Activated CD4-positive, alpha-beta T cell treated with anti-CD3 and anti-CD28 coated beads for 36 hours (primary cell): ENCODE measurements around the gene WBP11. TPM values are rescaled to one million over a fixed set of nuclear protein-coding genes. Genes with fewer than 3 reads are reported as not detected.
A peak's percentile ranks its signal among the peaks of the same experiment; 100 is the strongest.
"Not testable (repeated sequence)": the region's sequence is repeated elsewhere in the genome, so short reads cannot be mapped to it uniquely, and the experiment has no call there.

Experiments used
- ATAC-seq: fragments of 200-7000 bp; cut with Tn5 transposase; one replicate; pipeline ENCODE4 v1.10.0; 2021; ENCODE audit warnings: mild to moderate bottlenecking, moderate library complexity
- CTCF ChIA-PET: fragments of 350-600 bp; sonication (Branson Sonifier 250); formaldehyde crosslinking; loops from one replicate; lab custom pipeline; 2021; ENCODE audit warnings: antibody characterized with exemption; lab: Charles Lee
- POLR2A ChIA-PET: fragments of 350-600 bp; sonication (Branson Sonifier 250); formaldehyde crosslinking; loops from one replicate; lab custom pipeline; 2021; ENCODE audit warnings: antibody characterized with exemption, inconsistent platforms; lab: Charles Lee
- DNase-seq: peaks from one replicate; pipeline ENCODE4 v3.0.0-alpha.2; 2020
- H3K27ac Mint-ChIP-seq: one replicate; pipeline ENCODE4 v1.8.0; 2021; ENCODE audit warnings: mixed read lengths
- H3K27me3 Mint-ChIP-seq: one replicate; pipeline ENCODE4 v1.8.0; 2021; ENCODE audit warnings: mixed read lengths
- H3K36me3 Mint-ChIP-seq: one replicate; pipeline ENCODE4 v1.8.0; 2021; ENCODE audit warnings: low read depth, mixed read lengths
- H3K4me1 Mint-ChIP-seq: one replicate; pipeline ENCODE4 v1.8.0; 2021; ENCODE audit warnings: mixed read lengths
- H3K4me3 Mint-ChIP-seq: one replicate; pipeline ENCODE4 v1.8.0; 2021; ENCODE audit warnings: mild to moderate bottlenecking, moderate library complexity, mixed read lengths
- H3K9me3 Mint-ChIP-seq: one replicate; pipeline ENCODE4 v1.8.0; 2021; ENCODE audit warnings: low read depth, mixed read lengths
- intact Hi-C, 2 experiments: fragments of 100-400 bp; cut with DNase I in 1 of 2; cut with micrococcal nuclease in 1 of 2; formaldehyde crosslinking; loops; one replicate each; pipeline versions ENCODE4 v1.14.2 to v1.15.1; 2022 to 2024; cut with DNase I, micrococcal nuclease
- total RNA-seq, 2 experiments: library from RNA; stranded (reverse); gene quantifications; one replicate each; pipeline ENCODE4 v1.2.3, GENCODE V29; 2021

WBP11 gene
- total RNA-seq, 2 experiments from 2014 or later, result 143 to 193 TPM

GRCh38 chr12:14767617-14768016 is 35.7 kb downstream of the WBP11 start:
- Mint-ChIP-seq H3K4me1 (peaks cover 28% of the 10 kb centered on the region), H3K27ac (no peak overlapping the region), H3K27me3 (no peaks in the 10 kb centered on the region), H3K36me3 (peaks cover 62% of the 10 kb centered on the region), H3K9me3 (peaks cover 12% of the 10 kb centered on the region), H3K4me3 (peak overlapping the region; percentile 97)
- intact Hi-C loops, result no loop called here
- CTCF ChIA-PET, result no interaction called here
- DNase-seq (no peak), ATAC-seq (no peak)
- POLR2A ChIA-PET, result no interaction called here

GRCh38 chr12:14766649-14767215 is 36.5 kb downstream of the WBP11 start:
- DNase-seq (no peak), ATAC-seq (no peak)
- peaks cover 19% of the 10 kb centered on the region for H3K9me3 Mint-ChIP-seq
- H3K4me1 Mint-ChIP-seq, result peaks cover 22% of the 10 kb centered on the region
- POLR2A ChIA-PET, result no interaction called here
- intact Hi-C loops, result no loop called here
- peak overlapping the region; percentile 40 for H3K4me3 Mint-ChIP-seq
- H3K36me3 Mint-ChIP-seq, result peaks cover 69% of the 10 kb centered on the region
- CTCF ChIA-PET, result no interaction called here
- no peaks in the 10 kb centered on the region for H3K27me3 Mint-ChIP-seq
- H3K27ac Mint-ChIP-seq, result peak overlapping the region; percentile 72

GRCh38 chr12:14766020-14766419 is 37.3 kb downstream of the WBP11 start:
- H3K4me1 Mint-ChIP-seq, result peaks cover 19% of the 10 kb centered on the region
- peaks cover 21% of the 10 kb centered on the region for H3K9me3 Mint-ChIP-seq
- POLR2A ChIA-PET, CTCF ChIA-PET, ATAC-seq, DNase-seq, intact Hi-C loops, H3K27me3 Mint-ChIP-seq, H3K4me3 Mint-ChIP-seq, H3K27ac Mint-ChIP-seq: not testable (repeated sequence)
- H3K36me3 Mint-ChIP-seq, result peaks cover 76% of the 10 kb centered on the region

- Mint-ChIP-seq H3K4me1 (peaks cover 19% of the 10 kb centered on the region), H3K9me3 (peaks cover 21% of the 10 kb centered on the region), H3K27me3 (no peaks in the 10 kb centered on the region), H3K36me3 (peaks cover 74% of the 10 kb centered on the region), H3K4me3 (no peak overlapping the region), H3K27ac (no peak overlapping the region)
- DNase-seq, result no peak
- ATAC-seq, result no peak
- ChIA-PET CTCF (no interaction called here), POLR2A (no interaction called here)
- intact Hi-C loops, result no loop called here
Measured at GRCh38 chr12:14765398-14765797, 37.9 kb downstream of the WBP11 start.

GRCh38 chr12:14759711-14760280 is 43.5 kb downstream of the WBP11 start:
- CTCF ChIA-PET, POLR2A ChIA-PET, H3K27ac Mint-ChIP-seq, H3K27me3 Mint-ChIP-seq, H3K4me3 Mint-ChIP-seq, intact Hi-C loops: not testable (repeated sequence)
- peak; percentile 30 for ATAC-seq
- H3K9me3 Mint-ChIP-seq, result peaks cover 19% of the 10 kb centered on the region
- peak; percentile 16 for DNase-seq
- peaks cover 12% of the 10 kb centered on the region for H3K4me1 Mint-ChIP-seq
- H3K36me3 Mint-ChIP-seq, result peaks cover 40% of the 10 kb centered on the region

- H3K27ac Mint-ChIP-seq, result no peak overlapping the region
- peaks cover 12% of the 10 kb centered on the region for H3K4me1 Mint-ChIP-seq
- ATAC-seq (no peak), DNase-seq (peak; percentile 18)
- CTCF ChIA-PET, result interaction anchor here (0.6 kb wide), 1 partner anchor 118 kb away, joined by 5 read pairs; no protein-coding TSS in a partner anchor
- peaks cover 10% of the 10 kb centered on the region for H3K9me3 Mint-ChIP-seq
- intact Hi-C loops, result no loop called here
- no peaks in the 10 kb centered on the region for H3K27me3 Mint-ChIP-seq
- no peak overlapping the region for H3K4me3 Mint-ChIP-seq
- POLR2A ChIA-PET, result interaction anchor here (0.6 kb wide), 1 partner anchor 18 kb away, joined by 5 read pairs; a partner anchor contains a TSS
- H3K36me3 Mint-ChIP-seq, result peaks cover 28% of the 10 kb centered on the region
Measured at GRCh38 chr12:14756334-14757143, 46.7 kb downstream of the WBP11 start.

- no peak for ATAC-seq
- intact Hi-C loops, result no loop called here
- Mint-ChIP-seq H3K4me1 (peaks cover 6% of the 10 kb centered on the region), H3K4me3 (no peak overlapping the region), H3K27me3 (no peaks in the 10 kb centered on the region), H3K9me3 (peaks cover 4% of the 10 kb centered on the region), H3K27ac (no peak overlapping the region), H3K36me3 (peaks cover 9% of the 10 kb centered on the region)
- ChIA-PET POLR2A (no interaction called here), CTCF (no interaction called here)
- DNase-seq, result no peak
Measured at GRCh38 chr12:14751986-14752385, 51.3 kb downstream of the WBP11 start.

- DNase-seq, result no peak
- H3K4me3 Mint-ChIP-seq, result no peak overlapping the region
- no peak overlapping the region for H3K27ac Mint-ChIP-seq
- no peak for ATAC-seq
- peaks cover 16% of the 10 kb centered on the region for H3K36me3 Mint-ChIP-seq
- H3K27me3 Mint-ChIP-seq, result no peaks in the 10 kb centered on the region
- intact Hi-C loops, result no loop called here
- H3K4me1 Mint-ChIP-seq, result peaks cover 3% of the 10 kb centered on the region
- H3K9me3 Mint-ChIP-seq, result peaks cover 6% of the 10 kb centered on the region
- POLR2A ChIA-PET, result no interaction called here
- CTCF ChIA-PET, result no interaction called here
Measured at GRCh38 chr12:14743061-14743460, 60.2 kb downstream of the WBP11 start.

- no peaks in the 10 kb centered on the region for H3K27me3 Mint-ChIP-seq
- H3K27ac Mint-ChIP-seq, result no peak overlapping the region
- no peak for DNase-seq
- ChIA-PET POLR2A (no interaction called here), CTCF (interaction anchor here (0.7 to 1.6 kb wide), 2 partner anchors 18 to 66 kb away, joined by 5 read pairs; no protein-coding TSS in a partner anchor)
- intact Hi-C loops, result no loop called here
- H3K4me3 Mint-ChIP-seq, result no peak overlapping the region
- H3K4me1 Mint-ChIP-seq, result peaks cover 3% of the 10 kb centered on the region
- H3K36me3 Mint-ChIP-seq, result peaks cover 11% of the 10 kb centered on the region
- peaks cover 4% of the 10 kb centered on the region for H3K9me3 Mint-ChIP-seq
- no peak for ATAC-seq
Measured at GRCh38 chr12:14741942-14742341, 61.3 kb downstream of the WBP11 start.

GRCh38 chr12:14741153-14741552 is 62.1 kb downstream of the WBP11 start:
- no peak for DNase-seq
- H3K36me3 Mint-ChIP-seq, result peaks cover 8% of the 10 kb centered on the region
- ATAC-seq, result no peak
- H3K4me1 Mint-ChIP-seq, result peaks cover 3% of the 10 kb centered on the region
- H3K9me3 Mint-ChIP-seq, result peaks cover 4% of the 10 kb centered on the region
- POLR2A ChIA-PET, result interaction anchor here (0.7 kb wide), 1 partner anchor 194 kb away, joined by 3 read pairs; no protein-coding TSS in a partner anchor
- CTCF ChIA-PET, result interaction anchor here (1.6 kb wide), 1 partner anchor 17 kb away, joined by 5 read pairs; no protein-coding TSS in a partner anchor
- H3K27ac Mint-ChIP-seq, result no peak overlapping the region
- H3K27me3 Mint-ChIP-seq, result no peaks in the 10 kb centered on the region
- intact Hi-C loops, result no loop called here
- H3K4me3 Mint-ChIP-seq, result no peak overlapping the region

- H3K4me3 Mint-ChIP-seq, POLR2A ChIA-PET, H3K36me3 Mint-ChIP-seq, H3K27me3 Mint-ChIP-seq, H3K27ac Mint-ChIP-seq, DNase-seq, ATAC-seq, H3K9me3 Mint-ChIP-seq, H3K4me1 Mint-ChIP-seq, intact Hi-C loops: not testable (repeated sequence)
- CTCF ChIA-PET, result interaction anchor here (1.0 to 1.3 kb wide), 2 partner anchors 25 to 66 kb away, joined by 3 read pairs; no protein-coding TSS in a partner anchor
Measured at GRCh38 chr12:14736441-14736840, 66.8 kb downstream of the WBP11 start.
